Measurements from ENCODE around the gene OTOG.

OTOG gene

GRCh38 chr11:17561111-17561415 is 14.0 kb downstream of the OTOG start:
- no peak for DNase-seq (ENCODE audit: low read depth)

GRCh38 chr11:17561526-17561925 is 14.5 kb downstream of the OTOG start:
- DNase-seq (ENCODE audit: low read depth) = no peak

- DNase-seq (ENCODE audit: low read depth) = no peak
Measured at GRCh38 chr11:17563231-17563646, 16.2 kb downstream of the OTOG start.

GRCh38 chr11:17563961-17564686 is 17.1 kb downstream of the OTOG start:
- DNase-seq (ENCODE audit: low read depth) = no peak

GRCh38 chr11:17564687-17565042 is 17.6 kb downstream of the OTOG start:
- DNase-seq (ENCODE audit: low read depth) = no peak

- no peak for DNase-seq (ENCODE audit: low read depth)
Measured at GRCh38 chr11:17568944-17569343, 21.9 kb downstream of the OTOG start.

- DNase-seq (ENCODE audit: low read depth) = no peak
Measured at GRCh38 chr11:17570034-17570433, 23.0 kb downstream of the OTOG start.

- no peak for DNase-seq (ENCODE audit: low read depth)
Measured at GRCh38 chr11:17571431-17572358, 24.6 kb downstream of the OTOG start.

- no peak for DNase-seq (ENCODE audit: low read depth)
Measured at GRCh38 chr11:17572359-17572690, 25.3 kb downstream of the OTOG start.

GRCh38 chr11:17572791-17573460 is 25.9 kb downstream of the OTOG start:
- no peak for DNase-seq (ENCODE audit: low read depth)

GRCh38 chr11:17573526-17573925 is 26.5 kb downstream of the OTOG start:
- DNase-seq (ENCODE audit: low read depth) = no peak

GRCh38 chr11:17574141-17575091 is 27.4 kb downstream of the OTOG start:
- no peak for DNase-seq (ENCODE audit: low read depth)

- DNase-seq (ENCODE audit: low read depth) = no peak
Measured at GRCh38 chr11:17575431-17576425, 28.7 kb downstream of the OTOG start.

- no peak for DNase-seq (ENCODE audit: low read depth)
Measured at GRCh38 chr11:17578296-17578695, 31.2 kb downstream of the OTOG start.

GRCh38 chr11:17578958-17579357 is 31.9 kb downstream of the OTOG start:
- DNase-seq (ENCODE audit: low read depth) = no peak

- no peak for DNase-seq (ENCODE audit: low read depth)
Measured at GRCh38 chr11:17579451-17579850, 32.4 kb downstream of the OTOG start.

- no peak for DNase-seq (ENCODE audit: low read depth)
Measured at GRCh38 chr11:17580271-17580670, 33.2 kb downstream of the OTOG start.

- no peak for DNase-seq (ENCODE audit: low read depth)
Measured at GRCh38 chr11:17581036-17581731, 34.1 kb downstream of the OTOG start.

GRCh38 chr11:17581732-17582053 is 34.6 kb downstream of the OTOG start:
- DNase-seq (ENCODE audit: low read depth) = no peak
